Measurements from ENCODE around the gene CEP41.

CEP41 gene

DNA sequence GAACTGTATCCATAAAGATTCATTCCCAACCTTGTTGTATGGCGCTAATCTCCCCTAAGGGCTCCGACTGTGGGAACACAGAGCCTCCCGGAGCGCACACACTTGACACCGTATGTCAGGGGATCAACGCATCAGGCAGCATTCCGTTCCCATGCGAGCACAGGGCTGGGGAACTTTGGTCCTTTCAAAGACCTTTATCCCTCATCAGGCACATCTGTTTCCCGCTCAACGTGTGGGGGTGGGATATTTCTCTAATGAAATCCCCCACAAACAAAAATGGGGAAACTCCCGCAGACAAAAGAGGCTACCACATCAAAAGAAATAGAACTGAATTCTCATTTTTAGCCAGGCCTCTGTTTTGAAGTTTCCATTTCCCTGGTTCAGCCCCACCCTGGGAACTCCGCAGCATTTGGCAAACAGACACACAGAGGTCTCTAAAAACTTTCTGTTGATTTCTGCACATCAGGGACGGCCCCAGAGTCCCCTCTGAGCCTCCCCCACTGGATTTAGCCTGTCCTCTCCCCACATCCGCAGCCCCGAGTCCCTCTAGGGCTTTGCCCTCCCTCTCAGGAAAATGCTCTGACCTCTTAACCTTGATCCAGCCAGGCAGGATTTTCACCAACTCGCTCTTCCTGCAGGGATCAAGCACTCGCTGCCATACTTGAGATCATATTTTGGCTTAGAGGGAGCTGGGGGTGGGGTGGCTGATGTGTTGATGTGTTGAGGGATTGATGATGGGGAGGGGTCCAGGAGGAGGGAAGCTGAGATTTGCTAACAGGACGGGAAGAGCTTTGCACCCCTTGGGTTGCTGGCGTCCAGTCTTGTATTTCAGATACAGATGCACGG is 89.6 kb downstream of the CEP41 start:
- DNase-seq (ENCODE audit: low read depth, low spot score) = peak; percentile 83

DNA sequence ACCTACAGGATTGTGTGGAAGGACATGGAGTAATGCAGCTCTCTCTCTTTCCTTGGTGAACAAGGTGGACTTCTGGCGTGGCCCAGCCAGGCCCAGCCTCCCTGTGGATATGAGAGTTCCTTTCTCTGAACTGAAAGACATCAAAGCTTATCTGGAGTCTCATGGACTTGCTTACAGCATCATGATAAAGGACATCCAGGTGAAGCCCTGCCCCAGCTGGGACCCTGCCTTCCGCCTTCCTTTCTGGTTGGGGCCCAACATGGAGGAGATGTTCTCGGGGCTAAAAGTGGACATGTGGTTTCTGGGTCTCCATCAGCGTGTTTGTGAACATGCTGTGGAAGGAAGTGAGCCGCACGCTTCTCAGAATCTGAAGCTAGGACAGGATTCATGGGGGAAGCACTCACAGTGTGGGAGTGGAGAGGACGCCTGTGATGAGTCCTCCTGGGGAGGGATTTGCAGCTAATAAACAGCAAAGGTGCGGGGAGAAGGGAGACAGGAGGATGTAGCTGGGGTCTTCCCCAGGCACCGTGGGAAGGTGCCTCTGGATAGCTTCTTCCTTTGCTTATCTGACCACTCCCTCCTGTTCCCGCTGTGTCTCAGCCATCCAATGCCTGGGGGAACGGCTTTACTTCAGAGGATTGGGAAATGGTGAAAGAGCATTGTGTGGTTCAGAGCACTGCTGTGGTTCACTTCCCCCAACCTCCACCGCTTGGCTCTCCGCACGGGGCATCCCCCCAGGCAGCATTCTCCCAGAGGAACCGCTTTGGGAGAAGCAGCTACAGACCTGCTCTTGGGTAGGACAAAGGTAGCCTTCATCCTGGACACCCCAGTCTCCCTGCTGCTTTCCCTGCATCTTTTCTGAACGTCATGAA is 90.7 kb downstream of the CEP41 start:
- DNase-seq (ENCODE audit: low read depth, low spot score) = peak; percentile 96

DNA sequence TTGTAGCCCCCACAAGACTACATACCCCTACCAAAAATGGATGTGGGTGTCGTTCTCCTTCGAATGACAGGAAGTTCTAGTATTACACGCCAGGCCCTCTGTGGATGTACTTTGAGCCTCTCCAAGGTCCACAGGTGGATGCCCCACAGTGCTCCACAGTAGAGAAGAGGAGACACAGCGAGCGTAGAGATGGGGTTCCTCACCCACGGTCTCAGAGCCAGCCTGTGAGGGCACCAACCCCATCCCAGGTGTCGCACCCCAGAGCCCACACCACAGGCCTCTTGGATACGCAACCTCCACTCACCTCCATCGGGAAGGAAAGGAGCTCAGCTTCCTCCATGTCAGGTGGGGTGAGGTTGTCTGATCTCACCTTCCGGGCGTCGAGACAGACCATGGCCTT is 93.9 kb downstream of the CEP41 start:
- no peak for DNase-seq (ENCODE audit: low read depth, low spot score)

DNA sequence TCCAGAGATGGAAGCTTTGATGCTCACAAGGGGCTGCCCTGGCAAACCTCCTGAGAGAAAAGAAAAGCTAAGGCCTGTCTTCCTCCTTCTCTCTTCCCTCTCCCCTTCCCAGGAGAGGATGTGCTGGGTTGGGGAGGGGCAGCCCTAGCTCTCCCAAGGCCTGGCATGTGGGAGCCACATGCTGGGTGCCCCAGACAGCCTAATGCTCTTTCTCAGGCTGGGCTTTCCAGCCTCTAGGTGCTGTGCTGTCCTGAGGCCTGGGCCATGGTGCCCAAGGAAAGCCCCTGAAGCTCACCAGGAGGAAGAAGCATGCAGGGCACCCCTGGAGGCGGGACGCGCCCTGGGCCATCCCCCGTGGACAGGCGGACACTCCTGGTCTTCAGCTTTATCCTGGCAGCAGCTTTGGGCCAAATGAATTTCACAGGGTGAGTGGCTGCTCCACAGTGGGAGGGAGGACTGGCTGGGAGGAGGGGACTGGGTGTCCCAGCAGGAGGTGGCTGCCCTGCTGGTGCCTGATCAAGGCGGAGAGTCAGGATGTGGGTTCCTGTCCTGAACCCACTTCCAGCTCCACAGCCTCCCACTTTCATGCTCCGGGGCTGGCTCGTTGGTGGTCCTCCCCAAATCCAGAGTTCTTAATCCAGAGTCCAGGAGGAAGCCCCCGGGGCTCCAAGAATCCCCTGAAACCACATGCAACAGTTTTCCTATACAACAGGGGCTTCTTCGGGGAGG is 94.5 kb downstream of the CEP41 start:
- no peak for DNase-seq (ENCODE audit: low read depth, low spot score)

DNA sequence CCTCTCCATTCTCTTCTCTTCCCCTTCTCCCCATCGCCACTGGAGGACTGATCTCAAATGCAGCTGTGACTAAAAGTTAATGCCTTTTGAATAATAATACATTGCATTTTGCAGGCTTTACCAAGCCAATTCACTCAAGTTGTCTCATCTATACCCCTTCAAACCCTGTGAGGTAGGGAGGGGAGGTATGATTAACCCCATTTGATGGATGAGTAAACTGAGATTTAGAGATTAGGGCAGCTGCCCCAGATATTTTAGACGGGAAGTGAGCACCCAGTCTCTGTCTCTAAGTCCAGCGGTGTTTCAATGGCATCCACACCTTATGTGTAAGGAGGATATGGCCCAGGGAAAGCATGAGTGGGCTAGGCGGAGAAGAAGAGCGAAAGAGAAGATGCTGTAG is 95.1 kb downstream of the CEP41 start:
- DNase-seq (ENCODE audit: low read depth, low spot score) = no peak

DNA sequence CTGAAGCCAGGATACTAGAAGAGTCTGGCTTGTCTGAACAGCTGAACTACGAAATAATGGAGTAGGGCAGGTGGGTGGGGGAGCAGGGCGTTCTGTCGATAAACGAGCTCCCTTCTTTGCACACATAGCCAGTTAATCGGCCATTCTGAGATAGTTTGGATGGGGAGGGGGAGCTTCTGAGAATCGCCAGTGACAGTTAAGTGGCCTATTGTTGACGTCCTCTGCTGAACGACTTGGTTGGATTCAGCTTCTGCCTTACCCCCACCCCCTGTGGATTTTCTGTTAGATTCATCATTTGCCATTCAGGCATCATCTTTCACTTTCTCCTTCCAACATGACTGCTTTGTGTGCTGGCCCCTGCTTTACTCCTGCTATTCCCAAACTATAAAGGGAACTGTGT is 95.7 kb downstream of the CEP41 start:
- peak; percentile 49 for DNase-seq (ENCODE audit: low read depth, low spot score)

DNA sequence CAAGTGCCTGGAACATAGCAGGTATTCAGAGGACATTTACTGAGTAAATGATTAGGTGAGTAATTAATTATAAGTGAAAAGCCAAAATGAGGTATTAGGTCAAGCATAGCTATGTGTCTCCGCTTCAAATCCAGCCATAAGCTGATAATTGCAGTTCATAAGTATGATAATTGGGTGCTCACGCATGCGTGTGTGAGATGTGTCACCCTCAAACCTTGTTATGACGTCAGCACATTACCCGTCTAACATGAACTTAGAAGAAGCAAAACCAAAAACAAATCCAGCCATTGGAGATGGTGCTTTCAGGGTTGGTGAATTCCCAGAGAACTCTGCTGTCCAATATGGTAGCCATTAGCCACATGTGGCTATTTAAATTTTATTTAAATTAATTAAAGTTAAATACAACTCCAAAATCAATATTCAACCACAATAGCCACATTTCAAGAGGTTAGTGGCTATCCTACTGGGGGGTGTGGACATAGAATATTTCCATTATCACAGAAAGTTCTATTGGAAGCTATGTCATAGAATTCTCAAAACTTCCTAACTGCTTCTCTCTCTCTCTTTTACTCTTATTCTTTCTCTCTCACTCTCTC is 96.4 kb downstream of the CEP41 start, which contains the start of gene CPA5:
Gene CPA5 (plus strand): TSS at position 546 of the 596 bp plus-strand sequence. CDS start 1,670 bp downstream, outside the sequence.
- DNase-seq (ENCODE audit: low read depth, low spot score) = no peak
